ENCODE results near the gene RUNX1.

RUNX1 gene

DNA sequence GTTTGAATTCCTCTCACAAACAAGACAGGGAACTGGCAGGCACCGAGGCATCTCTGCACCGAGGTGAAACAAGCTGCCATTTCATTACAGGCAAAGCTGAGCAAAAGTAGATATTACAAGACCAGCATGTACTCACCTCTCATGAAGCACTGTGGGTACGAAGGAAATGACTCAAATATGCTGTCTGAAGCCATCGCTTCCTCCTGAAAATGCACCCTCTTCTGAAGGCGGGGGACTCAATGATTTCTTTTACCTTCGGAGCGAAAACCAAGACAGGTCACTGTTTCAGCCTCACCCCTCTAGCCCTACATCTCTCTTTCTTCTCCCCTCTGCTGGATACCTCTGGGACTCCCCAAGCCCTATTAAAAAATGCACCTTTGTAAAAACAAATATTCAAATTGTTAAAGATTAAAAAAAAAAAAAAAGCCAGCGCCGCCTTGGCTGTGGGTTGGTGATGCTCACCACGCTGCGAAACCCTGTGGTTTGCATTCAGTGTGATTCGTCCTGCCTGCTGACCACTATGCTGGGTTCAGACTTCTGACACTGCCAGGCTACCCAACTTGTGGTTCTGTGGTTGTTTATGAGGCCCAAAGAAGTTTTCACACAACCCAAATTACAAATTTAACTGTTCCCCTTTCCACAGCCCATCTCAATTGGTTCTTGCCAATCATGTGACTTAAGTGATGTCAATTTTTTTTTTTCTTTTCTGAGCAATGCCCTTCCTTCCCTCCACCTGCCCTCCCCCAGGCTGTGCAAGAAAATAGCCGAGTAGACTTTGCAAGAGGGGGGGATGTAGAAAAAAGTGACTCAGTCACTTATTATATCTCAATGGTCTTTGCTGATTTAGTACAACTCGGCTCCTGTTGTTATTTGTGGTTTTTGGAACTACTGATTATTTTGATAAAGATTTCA is at the start of gene RUNX1:
TSS of gene RUNX1 (minus strand) at position 597 of the 912 bp plus-strand sequence.
- peak; percentile 98 for DNase-seq (ENCODE audit: low spot score)

DNA sequence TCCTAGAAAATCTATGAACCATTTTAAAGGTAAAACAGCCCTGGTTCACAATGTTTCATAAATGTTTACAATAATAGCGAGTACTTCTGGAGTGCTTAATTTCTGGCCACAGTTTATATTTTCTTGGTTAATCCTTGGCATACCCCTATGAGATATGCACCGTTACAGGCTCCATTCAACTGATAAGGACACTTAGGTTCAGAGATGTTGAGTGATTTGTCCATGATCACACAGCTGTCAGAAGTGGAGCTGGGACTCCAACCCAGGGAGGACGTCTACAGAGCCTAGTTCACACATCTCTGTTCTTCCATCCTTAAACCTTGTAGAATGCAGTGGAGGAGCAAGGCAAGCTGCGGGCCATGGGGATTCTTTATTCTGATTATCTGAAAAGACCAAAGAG is 48.4 kb upstream of the RUNX1 start:
- no peak for DNase-seq (ENCODE audit: low spot score)

DNA sequence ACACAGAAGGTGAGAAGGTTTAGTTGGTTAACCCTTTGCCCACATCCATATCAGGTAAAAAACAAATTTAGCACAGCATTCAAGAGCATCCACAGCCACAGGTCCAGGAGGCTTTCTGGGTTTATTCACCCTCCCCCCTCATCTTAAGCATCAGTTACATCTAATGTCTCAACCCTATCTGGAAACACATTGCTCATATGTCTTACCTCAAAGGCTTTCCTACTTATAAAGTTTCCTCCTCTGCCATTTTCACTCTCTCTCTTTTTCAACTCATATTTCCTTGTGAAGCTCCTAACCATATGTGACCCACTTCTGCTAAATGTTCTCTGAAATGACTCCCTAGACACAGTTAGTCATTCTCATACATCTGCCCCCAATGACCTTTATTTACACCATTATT is 47.9 kb upstream of the RUNX1 start:
- no peak for DNase-seq (ENCODE audit: low spot score)

DNA sequence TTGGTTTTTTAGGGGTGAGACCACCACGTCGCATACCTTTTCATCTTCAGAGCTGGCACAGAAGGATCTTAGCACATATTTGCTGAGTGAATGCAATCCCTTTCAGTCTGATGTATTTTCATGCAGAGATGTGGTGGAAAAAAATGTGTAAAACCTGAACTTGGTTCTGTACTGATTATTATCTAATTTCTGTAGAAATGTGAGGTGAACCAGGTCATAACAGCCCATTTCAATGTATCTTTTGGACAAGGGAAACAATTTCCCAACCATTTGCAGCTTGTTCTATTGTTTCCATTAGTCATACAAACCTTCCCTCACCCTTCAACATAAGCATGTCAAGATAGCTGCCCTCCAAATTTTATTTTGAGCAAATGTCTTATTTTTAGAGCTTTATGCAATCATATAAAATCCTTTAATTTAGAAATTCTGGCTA is 46.8 kb upstream of the RUNX1 start:
- no peak for DNase-seq (ENCODE audit: low spot score)

DNA sequence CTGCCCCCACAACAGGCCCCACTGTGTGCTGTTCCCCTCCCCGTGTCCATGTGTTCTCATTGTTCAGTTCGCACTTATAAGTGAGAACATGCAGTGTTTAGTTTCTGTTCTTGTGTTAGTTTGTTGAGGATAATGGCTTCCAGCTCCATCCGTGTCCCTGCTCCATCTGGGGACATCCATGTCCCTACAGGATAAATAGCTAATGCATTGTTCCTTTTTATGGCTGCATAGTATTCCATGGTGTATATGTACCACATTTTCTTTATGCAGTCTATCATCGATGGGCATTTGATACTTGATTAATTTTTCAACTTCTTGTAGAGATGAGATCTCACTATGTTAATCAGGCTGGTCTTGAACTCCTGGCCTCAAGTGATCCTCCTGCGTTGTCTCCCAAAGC is 44.4 kb upstream of the RUNX1 start:
- no peak for DNase-seq (ENCODE audit: low spot score)

DNA sequence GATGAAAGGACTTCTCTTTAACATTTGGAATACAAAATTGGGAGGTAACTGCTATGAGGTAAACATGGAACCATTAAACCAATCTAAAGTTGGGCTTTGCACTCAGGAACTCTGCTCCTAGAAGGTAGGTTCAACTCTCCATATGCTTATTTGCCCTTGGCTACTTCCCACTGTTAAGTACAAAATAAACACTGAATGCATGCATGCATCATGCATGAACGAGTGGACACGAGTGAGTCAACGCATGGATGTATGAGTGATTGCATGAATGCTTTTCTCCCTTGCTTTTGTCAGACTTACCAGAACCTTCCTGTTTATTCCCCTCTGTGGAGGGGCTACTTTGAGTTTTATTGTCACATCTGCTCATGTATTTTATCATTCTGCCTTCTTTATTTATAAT is 42.4 kb upstream of the RUNX1 start:
- no peak for DNase-seq (ENCODE audit: low spot score)

DNA sequence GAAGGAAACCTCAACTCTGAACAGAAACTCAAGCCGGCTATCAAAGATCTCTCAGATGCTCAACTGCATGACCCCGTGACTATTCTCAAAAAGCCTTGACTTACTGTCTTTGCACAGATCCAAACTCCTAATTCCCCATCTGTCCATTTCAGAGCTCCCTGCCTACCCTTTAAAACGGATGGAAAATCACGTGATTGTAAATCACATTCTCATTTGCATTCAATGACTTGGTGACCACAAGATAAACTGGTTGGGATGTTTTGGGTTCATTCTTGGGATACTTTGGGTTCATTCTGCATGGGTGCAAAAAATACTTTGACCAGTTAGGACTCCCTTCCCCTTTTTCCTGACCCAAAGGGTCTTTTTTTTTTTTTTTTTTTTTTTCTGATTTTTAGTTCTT is 41.3 kb upstream of the RUNX1 start:
- DNase-seq (ENCODE audit: low spot score): no peak

DNA sequence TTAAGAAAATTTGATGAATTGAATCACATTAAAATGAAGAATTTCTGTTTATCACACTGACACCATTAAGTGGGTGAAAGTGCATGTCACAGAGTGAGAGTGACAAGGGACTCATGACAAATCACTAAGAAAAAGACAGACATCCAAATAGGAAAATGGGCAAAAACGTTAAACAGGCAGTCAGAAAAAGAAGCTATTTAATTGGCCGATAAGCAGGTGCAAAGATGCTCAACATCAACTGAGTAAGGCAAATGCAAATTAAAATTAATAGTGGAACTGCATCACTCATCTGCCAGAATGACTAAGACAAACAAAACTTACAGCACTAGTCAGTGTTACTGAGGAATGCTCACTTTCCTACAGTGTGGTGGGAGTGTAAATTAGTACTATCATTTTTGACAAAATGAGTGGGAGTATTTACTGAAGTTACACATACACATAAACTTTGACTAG is 39.2 kb upstream of the RUNX1 start:
- no peak for DNase-seq (ENCODE audit: low spot score)

DNA sequence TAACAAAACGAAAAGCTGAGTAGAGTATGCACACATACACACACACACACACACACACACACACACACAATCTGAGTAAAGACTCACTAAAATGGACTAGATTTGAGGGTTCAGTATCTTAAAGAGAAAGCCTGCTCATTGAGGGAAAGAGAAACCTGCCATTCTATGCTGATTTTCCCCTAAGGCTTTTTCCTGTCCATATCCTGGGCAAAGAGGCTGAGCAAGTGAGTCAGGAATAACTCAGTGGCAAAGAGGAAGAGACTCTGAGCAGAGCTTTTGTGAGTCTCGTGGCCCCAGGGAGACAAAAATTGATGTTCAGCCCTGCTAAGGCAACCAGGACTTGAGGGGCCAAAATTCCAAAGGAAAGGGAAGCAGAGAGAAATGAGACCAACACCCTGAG is 37.3 kb upstream of the RUNX1 start:
- no peak for DNase-seq (ENCODE audit: low spot score)

DNA sequence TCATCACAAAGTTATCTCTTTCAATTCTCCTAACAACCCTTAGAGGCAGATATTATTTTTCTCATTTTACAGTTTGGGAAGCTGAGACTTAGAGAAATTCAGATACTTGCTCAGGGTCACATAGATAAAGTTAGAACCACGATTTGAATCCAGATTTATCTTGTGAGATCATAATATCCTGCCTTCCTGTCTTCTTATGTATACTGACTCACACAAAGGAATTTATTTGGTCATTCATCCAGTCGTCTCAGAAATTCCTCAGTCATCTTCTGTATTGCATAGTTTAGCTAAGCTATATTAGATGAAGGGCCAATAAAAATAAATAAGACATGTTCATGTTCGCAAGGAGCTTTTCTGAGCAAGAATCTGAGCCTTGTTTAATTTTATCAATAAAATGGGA is 35.8 kb upstream of the RUNX1 start:
- DNase-seq (ENCODE audit: low spot score): peak; percentile 11

DNA sequence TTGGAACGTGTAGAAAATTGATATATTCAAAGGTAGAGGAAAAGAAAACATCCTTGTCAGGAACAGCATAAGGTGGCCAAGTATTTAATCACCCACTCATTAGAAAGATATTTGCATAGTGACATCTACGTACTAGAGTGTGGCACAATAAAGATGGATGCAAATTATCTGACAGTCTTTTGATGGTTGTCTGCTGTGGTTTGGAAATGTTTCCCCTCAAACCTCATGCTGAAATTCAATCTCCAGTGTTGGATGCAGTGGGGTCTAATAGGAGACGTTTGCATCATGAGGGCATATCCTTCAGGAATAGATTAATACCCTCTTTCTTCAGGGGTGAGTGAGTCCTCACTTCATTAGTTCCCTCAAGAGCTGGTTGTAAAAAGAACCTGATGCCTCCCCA is 34.1 kb upstream of the RUNX1 start:
- DNase-seq (ENCODE audit: low spot score): no peak

DNA sequence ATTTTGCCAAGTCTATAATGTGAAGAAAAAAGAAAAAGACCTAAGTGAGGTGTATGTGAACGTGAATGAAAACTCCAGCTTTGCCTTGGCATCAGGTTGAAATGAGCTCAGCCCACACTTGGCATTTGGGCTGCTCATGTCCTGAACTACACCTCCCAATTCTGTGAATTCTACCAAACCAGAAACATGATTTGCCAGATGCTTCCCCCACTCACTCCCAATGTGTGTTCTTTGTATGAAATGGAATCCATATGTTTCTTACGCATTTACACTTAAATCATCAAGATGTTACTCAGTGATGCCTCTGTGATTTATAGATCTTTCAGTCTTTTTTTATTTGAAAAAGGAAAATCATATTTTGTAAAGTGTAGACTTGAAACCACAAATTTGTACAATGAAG is 32.8 kb upstream of the RUNX1 start:
- no peak for DNase-seq (ENCODE audit: low spot score)

DNA sequence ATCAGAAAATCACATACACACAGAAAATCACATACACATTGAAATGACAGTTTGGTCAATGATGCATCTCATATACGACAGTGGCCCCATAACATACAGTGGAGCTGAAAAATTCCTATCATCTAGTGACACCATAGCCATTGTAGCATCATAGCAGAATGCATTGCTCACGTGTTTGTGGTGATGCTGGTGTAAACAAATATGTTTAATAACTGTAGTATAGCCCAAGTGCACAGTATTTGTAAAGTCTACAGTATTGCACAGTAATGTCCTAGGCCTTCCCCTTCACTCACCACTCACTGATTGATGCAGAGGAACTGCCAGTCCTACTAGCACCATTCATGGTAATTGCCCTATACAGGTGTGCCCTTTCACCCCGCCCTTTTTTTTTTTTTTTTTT is 30.1 kb upstream of the RUNX1 start:
- no peak for DNase-seq (ENCODE audit: low spot score)

DNA sequence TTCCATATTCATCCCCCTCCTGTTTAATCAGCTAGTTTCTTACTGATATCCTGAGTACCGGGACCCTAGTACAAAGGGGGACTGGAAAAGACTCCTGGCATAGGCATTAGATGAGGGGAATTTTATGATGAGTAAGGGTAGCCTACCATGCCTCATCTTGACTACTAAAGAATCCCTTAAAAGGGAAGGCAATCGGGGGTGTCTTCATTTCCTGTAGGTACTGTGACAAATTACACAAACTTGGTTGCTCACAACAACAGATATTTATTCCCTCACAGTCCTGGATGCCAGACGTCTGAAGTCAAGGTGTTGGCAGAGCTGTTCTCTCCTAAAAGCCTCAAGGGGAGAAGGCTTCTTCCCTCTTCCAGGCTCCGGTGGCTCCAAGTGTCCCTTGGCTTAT is 28.9 kb upstream of the RUNX1 start:
- no peak for DNase-seq (ENCODE audit: low spot score)

DNA sequence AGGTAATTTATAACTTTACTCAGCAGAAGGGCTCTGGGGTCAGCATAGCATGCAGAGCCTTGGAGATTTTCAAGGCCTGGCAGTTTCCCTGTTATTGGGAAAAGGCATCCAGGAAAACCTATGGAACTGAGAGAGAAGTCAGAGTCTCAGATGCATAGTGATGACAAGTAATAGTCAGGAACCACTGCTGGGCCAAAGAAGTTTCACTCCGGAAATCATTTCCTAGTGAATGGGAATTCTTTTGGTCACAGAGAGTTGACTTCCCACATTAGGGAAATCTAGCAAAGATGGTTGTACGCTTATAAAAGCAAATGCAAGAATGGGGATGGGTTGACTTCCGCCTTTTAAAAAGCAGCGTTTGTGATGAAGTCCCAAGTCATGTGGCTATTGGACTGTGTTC is 28.4 kb upstream of the RUNX1 start:
- DNase-seq (ENCODE audit: low spot score): no peak

DNA sequence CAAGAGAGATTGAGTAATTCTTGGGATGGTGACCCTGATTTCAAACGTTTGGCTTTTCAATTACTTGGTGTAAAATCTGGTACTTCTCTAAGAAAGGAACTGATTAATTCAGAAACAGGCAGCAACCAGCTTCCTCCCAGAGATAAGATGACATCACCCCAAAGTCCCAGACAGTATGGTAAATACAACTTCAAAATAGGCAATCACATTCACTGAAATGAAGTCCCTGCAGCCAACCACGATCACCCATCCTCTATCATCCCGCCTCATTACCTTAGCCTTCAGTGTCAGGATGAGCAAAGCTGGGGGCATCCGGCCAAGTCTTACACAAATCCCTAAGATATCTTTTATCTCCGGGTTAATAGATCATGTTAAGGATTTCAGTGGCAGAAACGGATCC is 26.4 kb upstream of the RUNX1 start:
- DNase-seq (ENCODE audit: low spot score): no peak

DNA sequence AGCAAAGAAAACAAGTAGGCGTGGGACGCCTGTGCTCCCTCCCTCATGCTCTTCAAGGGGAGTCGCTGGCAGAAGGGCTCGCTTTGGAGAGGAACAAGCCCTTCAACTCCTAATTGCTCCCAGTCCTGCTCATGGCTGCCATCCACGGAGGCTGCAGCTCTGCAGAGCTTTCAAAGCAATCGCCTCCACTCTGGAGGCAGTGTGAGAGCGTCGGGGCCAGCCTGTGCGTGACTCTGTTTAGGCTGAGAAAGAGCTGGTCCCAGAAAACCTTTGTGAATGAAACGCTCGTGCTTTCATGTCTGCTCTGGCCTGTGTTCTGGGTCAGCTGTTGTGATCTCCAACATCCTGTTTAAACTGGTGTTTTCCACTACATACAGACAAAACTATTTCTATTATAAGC is 23.9 kb upstream of the RUNX1 start:
- no peak for DNase-seq (ENCODE audit: low spot score)

DNA sequence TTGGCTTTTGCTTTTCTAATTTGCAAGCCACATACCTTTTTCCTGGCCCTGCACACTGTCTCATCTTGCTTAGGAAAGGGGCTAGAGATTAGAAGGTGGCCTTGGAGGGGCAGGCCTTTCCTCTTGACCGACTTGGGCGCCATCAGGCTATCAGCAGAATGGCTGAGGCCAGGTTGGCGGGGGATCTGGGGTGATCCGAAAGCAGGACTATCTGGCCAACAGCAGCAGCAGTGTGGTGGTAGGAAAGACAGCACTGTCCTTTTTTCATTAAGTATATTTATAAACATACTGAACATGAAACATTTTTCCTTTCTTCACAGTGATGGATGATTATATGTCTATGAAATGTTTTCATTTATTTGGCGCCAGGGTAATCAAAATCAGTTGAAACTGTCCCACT is 23.5 kb upstream of the RUNX1 start:
- no peak for DNase-seq (ENCODE audit: low spot score)

DNA sequence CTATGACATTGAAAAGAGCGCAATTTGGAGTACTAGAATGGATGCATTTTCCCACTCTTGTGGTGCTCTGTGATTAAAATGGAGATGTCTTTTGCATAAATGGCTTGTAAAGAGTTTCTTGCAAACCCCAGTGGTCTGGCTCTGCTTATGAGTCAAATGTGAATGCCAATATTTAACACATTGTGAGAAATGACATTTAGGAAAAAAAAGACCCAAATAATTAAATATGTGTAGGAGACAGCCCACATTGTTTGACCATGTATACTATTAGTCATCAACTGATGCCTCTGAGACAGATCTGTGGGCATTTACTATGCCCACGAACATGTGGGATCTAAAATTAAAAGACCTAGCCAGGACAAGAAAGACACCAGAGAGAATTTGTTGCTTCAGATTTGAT is 22.2 kb upstream of the RUNX1 start:
- DNase-seq (ENCODE audit: low spot score): no peak

DNA sequence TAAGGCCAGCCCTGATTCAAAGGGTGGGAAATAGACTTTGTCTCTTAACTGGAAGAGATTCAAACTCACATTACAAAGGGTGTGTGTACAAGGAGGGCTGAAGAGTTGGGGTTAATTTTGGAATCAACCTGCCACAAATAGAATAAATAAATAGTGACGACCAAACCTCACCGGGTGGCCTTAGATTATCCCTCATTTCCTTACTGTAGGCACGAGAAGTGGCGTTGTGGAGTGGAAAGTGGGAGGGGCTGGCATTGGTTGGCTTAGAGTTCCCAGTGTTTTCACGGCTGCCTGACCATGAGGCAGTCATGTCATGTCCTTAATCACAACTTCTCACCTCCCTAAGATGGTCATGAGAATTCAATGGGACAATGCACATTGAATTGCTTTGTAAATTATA is 21.3 kb upstream of the RUNX1 start:
- no peak for DNase-seq (ENCODE audit: low spot score)

DNA sequence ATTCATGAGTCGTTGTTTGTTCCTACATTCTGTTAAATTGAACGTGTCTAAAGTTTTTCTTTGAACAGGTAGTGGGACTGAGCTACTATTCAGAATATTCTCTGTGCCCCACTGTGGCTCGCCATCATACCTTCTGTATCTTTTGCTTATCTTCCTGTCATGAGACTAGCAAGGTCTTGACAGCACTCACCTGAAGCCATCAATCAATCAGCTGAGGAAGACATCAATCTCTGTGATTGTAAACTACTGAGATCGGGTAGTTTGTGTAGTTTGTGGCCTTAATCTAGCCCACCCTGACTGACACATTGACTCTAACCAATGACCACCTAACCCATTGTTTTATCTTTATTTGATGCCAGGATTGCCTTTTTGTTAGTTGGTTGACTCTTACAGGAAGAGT is 17.7 kb upstream of the RUNX1 start:
- no peak for DNase-seq (ENCODE audit: low spot score)

DNA sequence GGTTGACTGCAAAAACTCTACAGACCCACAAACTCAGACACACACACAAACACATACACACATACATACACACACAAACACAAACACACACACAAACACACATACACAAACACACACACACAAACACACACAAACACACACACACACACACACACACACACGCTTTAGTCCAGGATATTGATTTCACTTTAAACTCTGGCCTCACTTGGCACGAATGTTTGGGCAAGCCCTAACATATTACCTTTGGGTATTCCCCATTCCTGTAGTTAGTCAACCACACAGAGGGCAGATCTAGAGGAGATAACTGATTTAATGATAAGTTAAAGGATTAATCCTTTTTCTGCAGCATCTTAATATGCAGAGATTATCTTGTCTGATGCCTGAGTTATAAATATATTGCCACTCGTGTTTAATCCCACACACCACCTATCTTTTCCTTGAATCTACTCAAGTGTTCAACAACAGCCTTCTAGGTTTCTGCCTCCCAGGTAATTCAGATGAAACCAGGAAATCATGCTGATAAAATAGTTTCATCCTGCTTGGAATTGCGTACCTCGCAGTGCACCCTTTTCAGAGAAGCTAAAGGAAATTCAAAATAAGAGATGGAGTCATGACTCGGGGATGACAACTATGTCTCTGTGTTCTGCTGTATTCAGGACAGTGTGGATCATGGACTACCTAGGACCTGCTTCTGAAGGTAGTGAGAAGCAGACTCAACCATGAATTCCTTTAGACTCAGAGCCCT is 14.5 kb upstream of the RUNX1 start:
- DNase-seq (ENCODE audit: low spot score): no peak

DNA sequence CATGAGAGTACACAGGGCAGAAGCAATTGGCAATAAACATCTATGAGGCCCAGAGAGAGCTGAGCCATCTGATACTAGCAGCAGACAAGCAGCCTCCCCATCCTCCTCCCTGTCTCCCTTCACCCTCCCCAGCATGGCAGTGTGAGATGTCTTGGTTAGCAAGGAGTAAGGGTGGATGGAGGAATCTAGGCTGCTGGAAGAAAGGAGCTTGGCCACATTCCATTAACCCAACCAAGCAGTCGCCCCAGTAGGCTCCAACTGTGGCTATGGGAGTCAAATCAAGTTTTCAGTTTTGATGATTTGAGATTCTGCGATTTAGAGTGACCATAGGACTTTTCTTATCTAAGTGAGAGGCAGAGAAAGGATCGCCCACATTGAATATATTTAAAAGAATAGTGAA is 12.9 kb upstream of the RUNX1 start:
- no peak for DNase-seq (ENCODE audit: low spot score)
